Type B pancreatic cell (in vitro differentiated cells): ENCODE results near the gene CBX7. TPM values are rescaled to one million over a fixed set of nuclear protein-coding genes. Genes with fewer than 3 reads are reported as not detected.

Experiments used
- DNase-seq: peaks from one replicate; pipeline ENCODE4 v3.0.0; 2021; ENCODE audit warnings: mixed read lengths; ENCODE audit not compliant: unreplicated experiment; ENCODE audit errors: extremely low spot score
- H3K27ac Mint-ChIP-seq: 2 replicates; pipeline ENCODE4 v1.8.0; 2021; ENCODE audit warnings: mild to moderate bottlenecking, mixed read lengths
- H3K27me3 Mint-ChIP-seq: 2 replicates; pipeline ENCODE4 v1.8.0; 2021; ENCODE audit warnings: mixed read lengths
- H3K36me3 Mint-ChIP-seq: 2 replicates; pipeline ENCODE4 v1.8.0; 2021; ENCODE audit warnings: mixed read lengths
- H3K4me1 Mint-ChIP-seq: one replicate; pipeline ENCODE4 v1.8.0; 2021; ENCODE audit warnings: mixed read lengths; ENCODE audit not compliant: unreplicated experiment
- H3K4me3 Mint-ChIP-seq: 2 replicates; pipeline ENCODE4 v1.8.0; 2021; ENCODE audit warnings: mild to moderate bottlenecking, mixed read lengths
- H3K9me3 Mint-ChIP-seq: 2 replicates; pipeline ENCODE4 v1.8.0; 2021; ENCODE audit warnings: mixed read lengths
- CTCF ChIP-seq: fragments of 200-600 bp; sonication (generic); conservative IDR thresholded peaks from 2 replicates; pipeline ENCODE4 v1.5.0; 2021; ENCODE audit warnings: antibody characterized with exemption, mild to moderate bottlenecking
- long read RNA-seq: library from polyadenylated mRNA; unstranded; transcript quantifications from one replicate; pipeline ENCODE4 v2.0.0, GENCODE V29; 2020
- total RNA-seq: library from RNA; stranded (reverse); gene quantifications from 2 replicates; pipeline ENCODE4 v1.2.1, GENCODE V29; 2021; ENCODE audit warnings: low replicate concordance

The CBX7 gene
- 4.8 and 5.0 TPM in 2 replicates for total RNA-seq
- long read RNA-seq: 0 reads

GRCh38 chr22:39152511-39153219 lies at the start of gene CBX7:
CBX7 (minus strand) TSS chr22:39152680; CDS start chr22:39152444, 236 bp downstream.
- peak within 1 kb of the TSS; percentile 76 for H3K27ac Mint-ChIP-seq
- no peaks in the 10 kb centered on the region for H3K36me3 Mint-ChIP-seq
- peaks cover 42% of the 10 kb centered on the region for H3K27me3 Mint-ChIP-seq
- peaks cover 10% of the 10 kb centered on the region for H3K4me1 Mint-ChIP-seq
- no peaks in the 10 kb centered on the region for H3K9me3 Mint-ChIP-seq
- TF ChIP-seq CTCF: no peak
- DNase-seq: peak; percentile 90
- H3K4me3 Mint-ChIP-seq: peak within 1 kb of the TSS; percentile 86

GRCh38 chr22:39197578-39197977 lies 45.1 kb upstream of the CBX7 start:
- no peak overlapping the region for H3K4me3 Mint-ChIP-seq
- no peak for DNase-seq
- no peaks in the 10 kb centered on the region for H3K36me3 Mint-ChIP-seq
- H3K27me3 Mint-ChIP-seq: no peaks in the 10 kb centered on the region
- no peaks in the 10 kb centered on the region for H3K9me3 Mint-ChIP-seq
- no peaks in the 10 kb centered on the region for H3K4me1 Mint-ChIP-seq
- no peak overlapping the region for H3K27ac Mint-ChIP-seq
- TF ChIP-seq CTCF: no peak

GRCh38 chr22:39194098-39194497 lies 41.6 kb upstream of the CBX7 start:
- Mint-ChIP-seq H3K4me1 (no peaks in the 10 kb centered on the region), H3K4me3 (no peak overlapping the region), H3K27me3 (no peaks in the 10 kb centered on the region), H3K27ac (no peak overlapping the region), H3K9me3 (no peaks in the 10 kb centered on the region), H3K36me3 (no peaks in the 10 kb centered on the region)
- TF ChIP-seq CTCF: no peak
- no peak for DNase-seq

GRCh38 chr22:39188809-39189208 lies 36.3 kb upstream of the CBX7 start:
- Mint-ChIP-seq H3K27ac (no peak overlapping the region), H3K27me3 (no peaks in the 10 kb centered on the region), H3K4me1 (peaks cover 4% of the 10 kb centered on the region), H3K36me3 (no peaks in the 10 kb centered on the region), H3K9me3 (no peaks in the 10 kb centered on the region), H3K4me3 (no peak overlapping the region)
- DNase-seq: no peak
- TF ChIP-seq CTCF: no peak

GRCh38 chr22:39185601-39186012 lies 33.1 kb upstream of the CBX7 start:
- TF ChIP-seq CTCF: peak; percentile 16
- H3K36me3 Mint-ChIP-seq: no peaks in the 10 kb centered on the region
- H3K4me1 Mint-ChIP-seq: peaks cover 4% of the 10 kb centered on the region
- no peak for DNase-seq
- H3K27me3 Mint-ChIP-seq: no peaks in the 10 kb centered on the region
- H3K9me3 Mint-ChIP-seq: no peaks in the 10 kb centered on the region
- no peak overlapping the region for H3K27ac Mint-ChIP-seq
- H3K4me3 Mint-ChIP-seq: no peak overlapping the region
